SHP77 treated with DMSO at 0.1 percent for 48 hours (cell line): ENCODE data around the gene TM9SF1.
"Not testable (repeated sequence)": the region's sequence is repeated elsewhere in the genome, so short reads cannot be mapped to it uniquely, and the experiment has no call there.

Experiments used
- DNase-seq: peaks from one replicate; lab custom pipeline; 2025; lab: John Stamatoyannopoulos, UW

TM9SF1 gene

GRCh38 chr14:24226473-24226872, 31.2 kb upstream of the TM9SF1 start:
- no peak for DNase-seq

- DNase-seq = no peak
Measured at GRCh38 chr14:24224618-24225071, 29.4 kb upstream of the TM9SF1 start.

DNA sequence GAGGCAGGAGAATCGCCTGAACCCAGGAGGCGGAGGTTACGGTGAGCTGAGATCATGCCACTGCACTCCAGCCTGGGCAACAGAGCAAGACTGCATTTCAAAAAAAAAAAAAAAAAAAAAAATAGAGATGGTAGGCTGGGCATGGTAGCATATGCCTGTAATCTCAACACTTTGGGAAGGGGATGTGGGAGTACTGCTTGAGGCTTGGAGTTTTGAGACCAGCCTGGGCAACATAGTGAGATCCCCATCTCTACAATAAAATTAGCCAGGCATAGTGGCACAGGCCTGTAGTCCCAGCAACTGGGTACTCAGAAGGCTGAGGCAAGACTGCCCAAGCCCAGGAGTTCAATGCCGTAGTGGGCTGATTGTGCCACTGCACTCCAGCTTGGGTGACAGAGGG, 27.7 kb upstream of the TM9SF1 start:
- DNase-seq = not testable (repeated sequence)

- no peak for DNase-seq
Measured at GRCh38 chr14:24219521-24219920, 24.3 kb upstream of the TM9SF1 start.

DNA sequence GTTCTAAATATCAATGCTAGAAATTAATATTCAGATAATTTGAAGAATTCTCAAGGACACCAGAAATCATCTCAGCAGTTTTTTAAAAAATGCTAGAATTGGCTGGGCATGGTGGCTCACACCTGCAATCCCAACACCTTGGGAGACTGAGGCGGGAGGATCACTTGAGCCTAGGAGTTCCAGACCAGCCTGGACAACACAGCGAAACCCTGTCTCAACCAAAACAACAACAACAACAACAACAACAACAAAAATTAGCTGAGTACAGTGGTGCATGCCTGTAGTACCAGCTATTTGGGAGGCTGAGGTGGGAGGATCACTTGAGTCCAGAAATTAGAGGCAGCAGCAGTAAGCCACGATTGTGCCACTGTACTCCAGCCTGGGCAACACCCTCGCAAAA, 23.8 kb upstream of the TM9SF1 start:
- no peak for DNase-seq

DNA sequence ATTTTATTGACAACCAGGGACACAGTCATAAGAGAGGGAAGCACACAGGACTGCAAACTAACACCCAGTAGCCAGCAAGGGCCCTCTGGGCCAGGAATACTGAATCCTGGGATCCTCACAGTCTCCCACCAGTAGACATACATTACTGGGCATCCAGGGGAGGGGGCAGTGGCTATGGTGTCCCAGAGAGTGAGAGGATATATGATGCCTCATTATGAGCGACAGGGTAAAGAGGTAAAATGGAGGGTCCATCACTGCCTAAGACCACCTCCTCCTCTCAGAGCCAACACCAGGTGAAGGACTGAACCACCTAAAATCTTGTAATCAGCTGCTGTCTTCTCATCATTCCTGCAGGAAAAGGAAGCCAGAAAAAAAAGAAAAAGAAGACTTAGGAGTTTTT, 21.6 kb upstream of the TM9SF1 start:
- DNase-seq = not testable (repeated sequence)

GRCh38 chr14:24216345-24216699, 21.1 kb upstream of the TM9SF1 start:
- no peak for DNase-seq

GRCh38 chr14:24215495-24216344, 20.5 kb upstream of the TM9SF1 start, which contains the start of gene MDP1:
TSS of gene MDP1 (minus strand) at chr14:24216066. CDS start at chr14:24215955, 111 bp downstream.
- peak; percentile 88 for DNase-seq

DNA sequence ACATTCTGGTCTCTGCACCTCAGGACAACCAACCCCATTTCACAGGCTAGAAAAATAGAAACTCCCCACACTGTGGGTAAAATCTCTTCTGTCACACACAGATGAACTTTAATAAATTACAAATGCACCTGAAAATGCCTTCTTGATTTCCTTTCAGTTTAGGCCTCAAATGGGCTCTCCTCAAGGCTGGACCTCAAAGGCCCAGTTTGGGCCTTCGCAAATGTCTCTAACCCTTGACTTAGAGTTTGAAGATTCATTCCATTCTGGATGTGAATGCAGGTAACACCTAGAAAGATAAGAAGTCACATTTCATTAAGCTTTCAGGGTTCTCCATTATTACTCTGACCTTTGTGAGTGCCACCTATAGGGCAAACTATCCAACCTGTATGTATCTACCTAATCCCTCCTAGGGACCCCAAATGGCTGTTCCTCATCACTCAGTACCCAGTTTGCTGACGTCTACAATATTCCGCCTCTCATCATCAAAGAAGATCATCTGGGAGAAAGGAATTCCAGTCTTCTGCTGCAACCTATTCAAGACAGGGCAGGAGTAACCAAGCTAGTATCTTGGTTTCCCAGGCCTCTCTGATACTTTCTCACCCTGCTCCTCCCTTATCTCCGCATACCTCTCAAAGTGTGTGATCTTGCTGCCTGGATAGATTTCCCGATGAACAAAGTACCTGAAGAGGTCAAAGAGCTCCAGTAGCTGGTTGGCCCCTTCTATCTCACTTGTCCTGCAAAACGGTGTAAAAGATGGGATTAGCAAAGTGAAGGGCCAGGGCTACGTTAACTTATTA, 18.8 kb upstream of the TM9SF1 start:
- no peak for DNase-seq

DNA sequence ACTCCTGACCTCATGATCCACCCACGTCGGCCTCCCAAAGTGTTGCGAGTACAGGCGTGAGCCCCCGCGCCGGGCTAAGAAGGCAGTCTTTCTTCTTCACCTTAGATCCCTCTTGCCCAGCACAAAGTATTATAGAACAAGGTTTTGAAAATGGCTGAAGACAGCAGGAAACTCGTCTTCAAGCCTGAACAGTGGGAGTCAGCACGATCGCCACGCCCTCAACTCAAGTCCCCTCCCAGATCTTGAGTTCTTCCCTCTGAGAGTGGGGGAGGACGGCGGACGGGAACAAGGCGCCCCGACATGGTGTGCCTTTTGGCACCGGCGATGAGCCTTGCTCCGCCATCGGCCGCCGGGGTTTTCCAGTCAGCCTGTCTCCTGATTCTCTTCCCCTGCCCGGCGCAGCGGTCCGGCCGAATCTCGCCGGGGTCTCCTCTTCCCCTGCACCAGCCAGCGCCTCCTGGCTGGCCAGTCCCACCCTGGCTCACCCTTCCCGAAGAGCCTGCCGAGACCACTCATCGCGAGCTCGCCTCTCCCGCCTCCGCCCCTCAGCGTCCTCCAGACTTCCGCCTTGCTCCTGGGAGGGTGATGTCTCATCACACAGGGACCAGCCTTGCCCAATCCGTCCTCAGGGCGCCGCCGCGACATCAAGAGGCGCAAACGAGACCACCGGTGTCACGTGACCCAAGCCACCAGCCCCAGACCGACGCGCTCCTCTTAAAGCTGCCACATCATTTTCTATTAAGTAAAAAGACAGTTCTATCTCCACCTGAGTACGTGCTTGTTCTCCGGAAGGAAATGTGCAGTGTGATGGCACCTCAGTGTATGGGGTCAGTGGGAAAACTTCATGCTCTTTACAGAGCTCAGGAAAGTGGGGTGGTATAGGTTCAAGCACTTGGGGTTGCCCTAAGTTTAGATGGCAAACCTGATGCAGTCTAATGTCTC, 18.0 kb upstream of the TM9SF1 start, which contains the start of gene CHMP4A:
Gene CHMP4A (minus strand): TSS at position 565 of the 942 bp plus-strand sequence. CDS start 49 bp downstream, at position 516.
- DNase-seq = peak; percentile 97

DNA sequence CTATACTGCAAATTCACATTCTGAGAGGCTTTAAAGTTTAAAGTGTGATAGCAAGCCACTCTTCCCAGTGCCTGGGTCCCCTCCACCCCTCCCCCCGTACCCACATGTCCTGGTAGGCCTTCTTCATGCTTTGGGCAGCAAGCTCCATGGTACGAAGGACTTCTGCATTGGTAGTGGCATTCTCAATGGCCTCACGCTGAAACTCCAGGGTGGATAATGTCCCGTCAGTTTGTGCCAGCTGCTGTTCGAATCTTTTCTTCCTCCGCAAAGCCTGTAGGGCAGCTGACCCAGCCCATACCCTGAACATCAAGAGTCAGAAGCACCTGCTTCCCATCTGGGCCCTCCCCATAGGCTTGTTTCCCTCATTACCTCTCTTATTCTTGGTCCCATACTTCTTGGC, 16.1 kb upstream of the TM9SF1 start:
- no peak for DNase-seq

DNA sequence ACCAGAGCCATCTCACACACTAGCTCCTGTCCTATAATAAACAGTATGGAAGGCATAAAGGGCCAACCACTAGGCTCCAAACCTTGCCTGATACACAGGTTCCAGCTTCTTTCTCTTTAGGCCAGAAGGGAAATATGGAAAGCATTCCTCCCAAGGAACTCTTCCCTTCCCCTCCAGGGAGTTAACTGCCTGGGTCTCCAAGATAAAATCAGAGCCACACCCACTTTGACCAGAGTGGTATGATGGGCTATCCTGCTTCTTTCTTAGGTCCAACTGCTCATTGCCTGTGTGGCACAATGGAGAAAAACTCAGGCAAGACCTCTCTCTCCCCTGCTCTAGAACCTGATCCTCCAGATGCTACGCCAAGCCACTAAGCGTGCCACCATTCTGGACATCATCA, 12.4 kb upstream of the TM9SF1 start:
- DNase-seq = no peak

- no peak for DNase-seq
Measured at GRCh38 chr14:24207104-24207551, 11.9 kb upstream of the TM9SF1 start.

DNA sequence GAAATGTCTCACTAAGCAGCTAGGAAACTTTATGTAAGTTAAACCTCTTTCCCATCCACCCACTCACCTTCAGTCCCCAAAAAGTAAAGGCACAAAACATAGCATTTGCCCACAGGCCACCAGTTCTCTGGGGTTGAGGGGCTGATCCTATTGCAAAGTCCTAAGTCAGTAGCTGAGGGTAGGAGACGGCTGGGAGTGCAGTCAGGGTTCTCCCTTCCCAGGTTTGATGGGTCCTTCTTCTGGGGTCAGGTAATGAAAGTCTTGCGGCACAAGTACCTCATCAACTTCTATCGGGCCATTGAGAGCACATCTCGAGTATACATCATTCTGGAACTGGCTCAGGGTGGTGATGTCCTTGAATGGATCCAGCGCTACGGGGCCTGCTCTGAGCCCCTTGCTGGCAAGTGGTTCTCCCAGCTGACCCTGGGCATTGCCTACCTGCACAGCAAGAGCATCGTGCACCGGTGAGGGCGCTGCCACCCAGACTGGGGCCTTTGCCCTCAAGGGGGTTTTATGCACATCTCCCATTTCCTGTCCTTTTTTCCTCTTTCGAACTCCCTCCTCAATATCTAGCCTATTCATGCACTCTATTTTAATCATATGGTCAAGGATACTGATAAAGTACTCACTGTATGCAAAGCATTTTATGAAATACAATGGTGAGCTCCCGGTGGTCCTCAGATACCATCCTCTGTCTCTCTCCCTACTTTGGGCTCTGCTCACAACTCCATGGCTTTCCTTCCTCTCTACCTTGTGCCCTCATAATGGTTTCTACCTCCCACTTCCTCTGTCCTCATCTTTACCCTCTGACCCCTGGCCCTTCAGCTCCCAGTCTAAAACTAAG, 11.2 kb upstream of the TM9SF1 start:
- DNase-seq = no peak

GRCh38 chr14:24204163-24205146, 9.2 kb upstream of the TM9SF1 start:
- no peak for DNase-seq

- not testable (repeated sequence) for DNase-seq
Measured at GRCh38 chr14:24203249-24203886, 8.1 kb upstream of the TM9SF1 start.

GRCh38 chr14:24202538-24202937, 7.3 kb upstream of the TM9SF1 start:
- DNase-seq = not testable (repeated sequence)

GRCh38 chr14:24198814-24199524, 3.7 kb upstream of the TM9SF1 start:
- no peak for DNase-seq
